SK-N-SH (cell line): ENCODE measurements around the gene LRMDA.

ENCODE experiments used
- EP300 ChIP-seq, 2 experiments: IDR thresholded peaks; 2 replicates each; pipeline versions ENCODE4 v1.4.0 to v1.6.1; 2012; ENCODE audit warnings: borderline replicate concordance in 1 of 2, low read depth in 1 of 2, low read length in 1 of 2
- POLR2AphosphoS5 ChIP-seq: IDR thresholded peaks from 2 replicates; pipeline ENCODE4 v1.6.1; 2012; ENCODE audit warnings: low read depth, low read length
- RXRA ChIP-seq: IDR thresholded peaks from 2 replicates; pipeline ENCODE4 v1.4.0; 2012; ENCODE audit warnings: low read depth, mild to moderate bottlenecking, borderline replicate concordance
- TF ChIP-seq, protein P1 (sequence below): fragments of 200-600 bp; sonication (generic); IDR thresholded peaks from 2 replicates; pipeline ENCODE4 v1.6.1; 2017; ENCODE audit warnings: antibody characterized with exemption, mild to moderate bottlenecking, moderate library complexity

DNA sequence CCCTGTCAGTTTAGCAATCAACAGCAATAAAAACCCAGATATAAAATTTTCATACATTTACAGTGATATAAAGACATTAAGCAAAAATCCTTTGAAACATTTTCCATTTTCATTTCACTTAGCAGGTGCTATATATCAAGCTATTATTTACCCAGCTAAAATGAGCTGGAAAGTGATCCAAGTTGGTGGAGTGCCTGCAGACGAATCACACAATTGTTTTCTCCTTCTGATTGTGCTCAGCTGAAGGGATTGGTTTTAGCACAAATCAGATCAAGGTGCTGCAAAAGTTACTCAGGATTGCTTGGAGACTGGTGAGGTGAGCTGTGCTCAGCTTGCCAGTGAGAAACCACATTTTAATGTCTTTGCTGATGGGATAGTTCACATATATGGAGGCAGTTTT, 138.1 kb downstream of the LRMDA start:
- no peak for TF ChIP-seq EP300 (IDR thresholded peaks at IDR 0.05; ENCODE audit: borderline replicate concordance in 1 of 2, low read depth in 1 of 2, low read length in 1 of 2)
- TF ChIP-seq, protein P1, sequence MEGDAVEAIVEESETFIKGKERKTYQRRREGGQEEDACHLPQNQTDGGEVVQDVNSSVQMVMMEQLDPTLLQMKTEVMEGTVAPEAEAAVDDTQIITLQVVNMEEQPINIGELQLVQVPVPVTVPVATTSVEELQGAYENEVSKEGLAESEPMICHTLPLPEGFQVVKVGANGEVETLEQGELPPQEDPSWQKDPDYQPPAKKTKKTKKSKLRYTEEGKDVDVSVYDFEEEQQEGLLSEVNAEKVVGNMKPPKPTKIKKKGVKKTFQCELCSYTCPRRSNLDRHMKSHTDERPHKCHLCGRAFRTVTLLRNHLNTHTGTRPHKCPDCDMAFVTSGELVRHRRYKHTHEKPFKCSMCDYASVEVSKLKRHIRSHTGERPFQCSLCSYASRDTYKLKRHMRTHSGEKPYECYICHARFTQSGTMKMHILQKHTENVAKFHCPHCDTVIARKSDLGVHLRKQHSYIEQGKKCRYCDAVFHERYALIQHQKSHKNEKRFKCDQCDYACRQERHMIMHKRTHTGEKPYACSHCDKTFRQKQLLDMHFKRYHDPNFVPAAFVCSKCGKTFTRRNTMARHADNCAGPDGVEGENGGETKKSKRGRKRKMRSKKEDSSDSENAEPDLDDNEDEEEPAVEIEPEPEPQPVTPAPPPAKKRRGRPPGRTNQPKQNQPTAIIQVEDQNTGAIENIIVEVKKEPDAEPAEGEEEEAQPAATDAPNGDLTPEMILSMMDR, result no peak
- TF ChIP-seq POLR2AphosphoS5, result no peak
- TF ChIP-seq RXRA, result no peak
